Activated T-cell treated with anti-CD3 and anti-CD28 coated beads, Interleukin-2, amount 50 U/mL, for 72 hours (primary cell): ENCODE measurements around the gene IRAK3. TPM values are rescaled to one million over a fixed set of nuclear protein-coding genes. Genes with fewer than 3 reads are reported as not detected.
A peak's percentile ranks its signal among the peaks of the same experiment; 100 is the strongest.
"Not testable (repeated sequence)": the region's sequence is repeated elsewhere in the genome, so short reads cannot be mapped to it uniquely, and the experiment has no call there.

ENCODE experiments used
- ATAC-seq, 2 donors: fragments of 150-1000 bp; cut with Tn5 transposase; replicated peaks in 1 of 2; 2 replicates each; pipeline ENCODE4 v1.10.0; 2021; ENCODE audit warnings: moderate library complexity in 2 of 2, mild to moderate bottlenecking in 1 of 2
- DNase-seq, 2 donors: peaks; one replicate each; pipeline ENCODE4 v3.0.0; 2021 to 2022; ENCODE audit warnings: mixed read lengths in 1 of 2
- H3K27ac Mint-ChIP-seq: one replicate; pipeline ENCODE4 v1.8.0; 2022; ENCODE audit warnings: mild to moderate bottlenecking, moderate library complexity, mixed read lengths
- H3K27me3 Mint-ChIP-seq: one replicate; pipeline ENCODE4 v1.8.0; 2022; ENCODE audit warnings: low read depth, mixed read lengths
- H3K36me3 Mint-ChIP-seq, 2 donors: one replicate each; pipeline ENCODE4 v1.8.0; 2022; ENCODE audit warnings: mixed read lengths in 2 of 2, mild to moderate bottlenecking in 1 of 2; ENCODE audit not compliant: insufficient read depth in 2 of 2
- H3K4me1 Mint-ChIP-seq: one replicate; pipeline ENCODE4 v1.8.0; 2022; ENCODE audit warnings: low read depth, mixed read lengths
- H3K4me3 Mint-ChIP-seq, 2 donors: one replicate each; pipeline ENCODE4 v1.8.0; 2022; ENCODE audit warnings: mild to moderate bottlenecking in 2 of 2, mixed read lengths in 2 of 2, moderate library complexity in 2 of 2
- H3K9me3 Mint-ChIP-seq, 2 donors: one replicate each; pipeline ENCODE4 v1.8.0; 2022; ENCODE audit warnings: mixed read lengths in 2 of 2
- total RNA-seq, 2 donors: library from RNA; stranded (reverse); gene quantifications; one replicate each; pipeline ENCODE4 v1.2.3, GENCODE V29; 2022

The IRAK3 gene
- total RNA-seq, 2 donors from 2014 or later: 1.2 to 1.3 TPM

- Mint-ChIP-seq H3K36me3 (peaks cover 16 to 43% of the 10 kb centered on the region in 2 donors), H3K4me1 (peaks cover 39% of the 10 kb centered on the region), H3K27ac (no peak overlapping the region), H3K27me3 (no peaks in the 10 kb centered on the region), H3K4me3 (no peak overlapping the region), H3K9me3 (peaks cover 4 to 6% of the 10 kb centered on the region in 2 donors)
- DNase-seq (no peak), ATAC-seq (no peak)
These were observed 28.3 kb upstream of the IRAK3 start for GRCh38 chr12:66160704-66161103.

DNA sequence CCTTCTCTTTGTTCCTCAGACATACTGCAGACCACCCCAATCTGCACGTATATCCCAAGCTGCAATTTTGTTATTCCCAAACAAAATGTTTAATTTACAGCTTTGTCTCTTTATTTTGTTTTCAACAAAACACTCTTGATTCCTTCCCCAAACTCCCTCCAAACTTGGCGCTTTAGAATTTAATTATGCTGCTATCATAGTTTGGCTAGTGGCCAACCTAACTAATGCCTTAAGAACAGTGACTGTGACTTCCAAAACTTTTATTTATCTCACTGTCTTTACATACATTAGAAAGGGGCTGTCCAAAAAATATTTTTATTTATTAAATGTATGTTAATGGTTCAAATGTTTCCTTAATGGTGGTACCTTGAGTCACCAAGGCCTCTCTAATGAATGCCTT is 26.3 kb upstream of the IRAK3 start:
- H3K4me1 Mint-ChIP-seq: peaks cover 47% of the 10 kb centered on the region
- no peak overlapping the region for H3K4me3 Mint-ChIP-seq
- ATAC-seq (no peak), DNase-seq (no peak)
- H3K27ac Mint-ChIP-seq: no peak overlapping the region
- H3K36me3 Mint-ChIP-seq: peaks cover 22 to 53% of the 10 kb centered on the region in 2 donors
- no peaks in the 10 kb centered on the region for H3K27me3 Mint-ChIP-seq
- peaks cover 4 to 6% of the 10 kb centered on the region in 2 donors for H3K9me3 Mint-ChIP-seq

DNA sequence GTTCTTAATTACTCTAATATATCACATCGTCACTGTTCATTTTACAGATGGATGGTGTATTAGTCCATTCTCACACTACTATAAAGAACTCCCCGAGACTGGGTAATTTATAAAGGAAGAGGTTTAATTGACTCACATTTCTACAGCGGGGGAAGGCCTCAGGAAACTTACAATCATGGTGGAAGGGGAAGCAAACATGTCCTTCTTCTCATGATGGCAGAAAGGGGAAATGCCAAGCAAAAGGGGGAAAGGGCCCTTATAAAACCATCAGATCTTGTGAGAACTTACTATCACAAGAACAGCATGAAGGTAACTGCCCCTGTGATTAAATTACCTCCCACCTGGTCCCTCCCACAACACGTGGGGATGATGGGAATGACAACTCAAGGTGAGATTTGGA is 25.7 kb upstream of the IRAK3 start:
- Mint-ChIP-seq H3K9me3 (peaks cover 4 to 6% of the 10 kb centered on the region in 2 donors), H3K36me3 (peaks cover 22 to 53% of the 10 kb centered on the region in 2 donors), H3K27ac (peak overlapping the region; percentile 27), H3K4me1 (peaks cover 50% of the 10 kb centered on the region), H3K27me3 (no peaks in the 10 kb centered on the region), H3K4me3 (no peak overlapping the region)
- DNase-seq (no peak), ATAC-seq (no peak)

DNA sequence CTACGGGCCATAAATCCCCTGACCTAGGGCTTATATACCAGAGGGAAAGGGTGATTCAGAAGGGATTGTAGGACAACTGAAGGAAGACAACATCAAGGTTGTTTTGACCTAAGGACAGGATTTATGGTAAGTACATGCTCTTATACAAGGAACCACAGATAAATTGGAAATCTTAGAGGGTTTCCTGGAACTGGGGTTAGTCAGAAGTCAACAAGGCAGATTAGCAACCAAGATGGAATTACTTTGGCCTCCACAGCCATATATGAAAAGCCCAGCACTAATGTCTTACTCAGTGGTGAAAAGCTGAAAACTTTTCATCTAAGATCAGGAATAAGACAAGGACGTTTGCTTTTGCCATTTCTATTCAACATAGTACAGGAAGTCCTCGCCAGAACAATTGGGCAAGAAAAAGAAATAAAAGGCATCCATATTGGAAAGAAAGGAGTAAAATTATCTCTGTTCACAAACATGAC is 24.6 kb upstream of the IRAK3 start:
- peaks cover 59% of the 10 kb centered on the region for H3K4me1 Mint-ChIP-seq

DNA sequence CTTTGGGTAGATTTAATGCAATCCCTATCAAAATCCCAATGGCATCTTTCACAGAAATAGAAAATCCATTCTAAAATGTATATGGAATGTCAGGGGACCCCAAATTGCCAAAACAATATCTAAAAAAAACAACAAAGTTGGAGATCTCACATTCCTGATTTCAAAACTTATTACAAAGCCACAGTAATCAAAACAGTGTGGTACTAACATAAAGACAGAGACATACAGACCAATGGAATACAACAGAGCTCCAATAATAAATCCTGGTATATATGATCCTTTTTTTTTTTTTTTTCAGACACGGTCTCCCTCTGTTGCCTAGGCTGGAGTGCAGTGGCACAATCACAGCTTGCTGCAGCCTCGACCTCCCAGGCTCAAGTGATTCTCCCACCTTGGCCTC is 23.9 kb upstream of the IRAK3 start:
- ATAC-seq (no peak), DNase-seq (no peak)
- Mint-ChIP-seq H3K36me3 (peaks cover 29 to 50% of the 10 kb centered on the region in 2 donors), H3K4me1 (peaks cover 54% of the 10 kb centered on the region), H3K4me3 (no peak overlapping the region), H3K27ac (no peak overlapping the region), H3K27me3 (no peaks in the 10 kb centered on the region), H3K9me3 (peaks cover 4 to 5% of the 10 kb centered on the region in 2 donors)

More for the DNA sequence above, 24.6 kb upstream of the IRAK3 start:
- no peak for ATAC-seq
- H3K4me3 Mint-ChIP-seq: peak overlapping the region in 1 of 2 donors; percentile 62
- H3K27me3 Mint-ChIP-seq: no peaks in the 10 kb centered on the region
- peak overlapping the region; percentile 85 for H3K27ac Mint-ChIP-seq
- DNase-seq: no peak
- H3K9me3 Mint-ChIP-seq: peaks cover 4 to 6% of the 10 kb centered on the region in 2 donors
- peaks cover 30 to 53% of the 10 kb centered on the region in 2 donors for H3K36me3 Mint-ChIP-seq

GRCh38 chr12:66166561-66166960 is 22.5 kb upstream of the IRAK3 start:
- ATAC-seq (no peak), DNase-seq (no peak)
- no peaks in the 10 kb centered on the region for H3K27me3 Mint-ChIP-seq
- peaks cover 4 to 5% of the 10 kb centered on the region in 2 donors for H3K9me3 Mint-ChIP-seq
- H3K36me3 Mint-ChIP-seq: peaks cover 31 to 48% of the 10 kb centered on the region in 2 donors
- H3K4me1 Mint-ChIP-seq: peaks cover 62% of the 10 kb centered on the region
- peak overlapping the region; percentile 42 for H3K27ac Mint-ChIP-seq
- peak overlapping the region in 1 of 2 donors; percentile 99 for H3K4me3 Mint-ChIP-seq

DNA sequence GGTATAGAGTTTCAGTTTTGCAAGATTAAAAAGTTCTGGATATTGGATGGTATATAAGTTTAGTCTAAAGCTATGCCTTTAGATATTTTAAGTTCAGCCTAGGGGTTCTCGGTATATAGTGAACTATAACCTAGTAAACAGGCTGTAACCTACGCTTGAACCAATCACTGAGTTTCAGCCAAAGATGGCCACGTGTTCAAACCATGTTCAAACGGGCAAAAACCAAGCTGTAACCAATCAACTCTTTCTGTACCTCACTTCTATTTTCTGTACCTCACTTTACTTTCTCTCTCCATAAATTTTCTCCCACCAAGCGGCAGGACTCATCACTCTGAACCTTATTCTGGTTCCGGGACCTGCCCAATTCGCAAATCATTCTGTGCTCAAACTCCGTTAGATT is 20.6 kb upstream of the IRAK3 start:
- peak overlapping the region; percentile 90 to 99 for H3K4me3 Mint-ChIP-seq
- no peak for ATAC-seq
- H3K27ac Mint-ChIP-seq: peak overlapping the region; percentile 97
- peaks cover 53% of the 10 kb centered on the region for H3K4me1 Mint-ChIP-seq
- H3K9me3 Mint-ChIP-seq: peaks cover 4 to 5% of the 10 kb centered on the region in 2 donors
- H3K27me3 Mint-ChIP-seq: no peaks in the 10 kb centered on the region
- no peak for DNase-seq
- H3K36me3 Mint-ChIP-seq: peaks cover 28 to 39% of the 10 kb centered on the region in 2 donors

- Mint-ChIP-seq H3K27me3 (no peaks in the 10 kb centered on the region), H3K9me3 (peaks cover 2 to 3% of the 10 kb centered on the region in 2 donors), H3K36me3 (peaks cover 23 to 34% of the 10 kb centered on the region in 2 donors), H3K4me3 (peak within 1 kb of the TSS; percentile 90 to 99), H3K27ac (peak within 1 kb of the TSS; percentile 97), H3K4me1 (peaks cover 46% of the 10 kb centered on the region)
- ATAC-seq: peak; percentile 87 to 91
- peak; percentile 86 to 88 for DNase-seq
These were observed 19.5 kb upstream of the IRAK3 start, which contains the start of gene TMBIM4 for GRCh38 chr12:66169221-66170170. TSS of gene TMBIM4 (minus strand) at chr12:66169996. CDS start at chr12:66169951, 45 bp downstream.

DNA sequence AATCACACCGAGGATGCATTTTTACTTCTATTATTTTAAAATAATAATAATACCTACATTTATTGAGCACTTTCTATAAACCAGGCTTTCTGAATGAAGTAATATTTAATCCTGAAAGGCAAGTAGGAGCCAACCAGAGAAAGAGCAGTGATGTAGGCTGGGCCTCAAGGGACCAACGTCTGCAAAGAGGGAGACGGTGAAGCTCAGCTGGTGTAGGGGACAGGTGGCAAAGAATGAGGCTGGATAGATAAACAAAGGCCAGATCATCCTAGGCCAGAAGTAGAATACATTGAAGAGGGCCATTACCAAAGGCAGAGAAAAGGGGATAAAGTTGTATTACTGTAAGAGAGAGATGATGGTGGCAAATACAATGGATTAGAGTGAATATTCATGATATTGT is 18.4 kb upstream of the IRAK3 start:
- H3K9me3 Mint-ChIP-seq: no peaks in the 10 kb centered on the region
- DNase-seq (no peak), ATAC-seq (no peak)
- peak overlapping the region; percentile 90 to 99 for H3K4me3 Mint-ChIP-seq
- H3K27me3 Mint-ChIP-seq: no peaks in the 10 kb centered on the region
- H3K36me3 Mint-ChIP-seq: peaks cover 17 to 23% of the 10 kb centered on the region in 2 donors
- peak overlapping the region; percentile 97 for H3K27ac Mint-ChIP-seq
- H3K4me1 Mint-ChIP-seq: peaks cover 40% of the 10 kb centered on the region

DNA sequence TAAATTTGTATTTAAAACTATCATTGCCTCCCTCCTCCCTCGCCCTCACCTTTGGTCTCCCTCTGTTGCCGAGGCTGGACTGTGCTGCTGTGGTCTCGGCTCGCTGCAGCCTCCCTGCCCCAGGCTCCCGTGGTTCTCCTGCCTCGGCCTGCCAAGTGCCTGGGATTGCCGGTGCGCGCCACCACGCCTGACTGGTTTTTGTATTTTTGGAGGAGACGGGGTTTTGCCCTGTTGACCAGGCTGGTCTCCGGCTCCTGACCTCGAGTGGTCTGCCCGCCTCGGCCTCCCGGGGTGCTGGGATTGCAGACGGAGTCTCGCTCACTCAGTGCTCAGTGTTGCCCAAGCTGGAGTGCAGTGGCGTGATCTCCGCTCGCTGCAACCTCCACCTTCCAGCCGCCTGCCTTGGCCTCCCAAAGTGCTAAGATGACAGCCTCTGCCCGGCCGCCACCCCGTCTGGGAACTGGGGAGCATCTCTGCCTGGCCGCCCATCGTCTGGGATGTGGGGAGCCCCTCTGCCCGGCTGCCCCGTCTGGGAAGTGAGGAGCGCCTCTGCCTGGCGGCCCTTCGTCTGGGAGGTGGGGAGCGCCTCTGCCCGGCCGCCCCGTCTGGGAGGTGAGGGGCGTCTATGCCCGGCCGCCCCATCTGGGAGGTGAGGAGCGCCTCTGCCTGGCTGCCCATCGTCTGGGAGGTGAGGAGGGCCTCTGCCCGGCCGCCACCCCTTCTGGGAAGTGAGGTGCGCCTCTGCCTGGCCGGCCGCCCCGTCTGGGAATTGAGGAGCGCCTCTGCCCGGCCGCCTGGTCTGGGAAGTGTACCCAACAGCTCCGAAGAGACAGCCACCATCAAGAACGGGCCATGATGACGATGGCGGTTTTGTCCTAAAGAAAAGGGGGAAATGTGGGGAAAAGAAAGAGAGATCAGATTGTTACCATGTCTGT is 14.4 kb upstream of the IRAK3 start:
- not testable (repeated sequence) for H3K4me3 Mint-ChIP-seq, ATAC-seq, H3K9me3 Mint-ChIP-seq, H3K27ac Mint-ChIP-seq, H3K4me1 Mint-ChIP-seq, H3K36me3 Mint-ChIP-seq, DNase-seq
- H3K27me3 Mint-ChIP-seq: peaks cover 18% of the 10 kb centered on the region

GRCh38 chr12:66176105-66176900 is 12.7 kb upstream of the IRAK3 start:
- no peak for ATAC-seq
- no peak overlapping the region for H3K4me3 Mint-ChIP-seq
- no peak for DNase-seq
- peaks cover 18% of the 10 kb centered on the region for H3K27me3 Mint-ChIP-seq
- no peak overlapping the region for H3K27ac Mint-ChIP-seq
- H3K4me1 Mint-ChIP-seq: no peaks in the 10 kb centered on the region
- no peaks in the 10 kb centered on the region for H3K36me3 Mint-ChIP-seq
- no peaks in the 10 kb centered on the region for H3K9me3 Mint-ChIP-seq

DNA sequence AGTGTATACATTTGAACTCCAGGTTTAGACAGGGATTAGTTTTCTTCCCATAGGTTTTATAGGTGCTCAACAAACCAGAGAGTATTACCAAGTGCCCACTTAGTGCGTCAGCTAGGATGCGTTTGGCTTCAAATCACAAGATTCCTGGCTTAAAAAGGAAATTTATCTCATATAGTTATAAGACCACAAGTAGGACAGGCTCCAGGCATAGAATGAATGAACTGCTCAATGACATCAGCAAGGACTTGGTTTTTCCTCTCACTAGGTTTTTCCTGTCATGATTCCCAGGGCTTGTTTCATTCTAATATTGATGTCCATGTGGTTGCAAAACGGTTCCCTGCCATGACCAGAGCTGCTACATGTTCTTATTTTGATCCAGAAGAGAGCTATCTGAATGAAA is 6.1 kb upstream of the IRAK3 start:
- ATAC-seq: no peak
- Mint-ChIP-seq H3K9me3 (peaks cover 5 to 9% of the 10 kb centered on the region in 2 donors), H3K36me3 (peaks cover 3 to 5% of the 10 kb centered on the region in 2 donors), H3K27me3 (peaks cover 48% of the 10 kb centered on the region), H3K27ac (no peak overlapping the region), H3K4me1 (no peaks in the 10 kb centered on the region), H3K4me3 (no peak overlapping the region)
- no peak for DNase-seq
